OCI-LY7 (cell line): ENCODE measurements around the gene NDUFB10.

Experiments used
- EZH2phosphoT487 ChIP-seq: fragments of 200-600 bp; sonication (generic); IDR thresholded peaks from 2 replicates; pipeline ENCODE4 v1.6.1; 2018; ENCODE audit warnings: low read depth, borderline replicate concordance, mild to moderate bottlenecking, mixed run types, antibody characterized with exemption, low read length, moderate library complexity, mixed read lengths
- TF ChIP-seq, protein P1 (sequence below): fragments of 200-600 bp; sonication (generic); conservative IDR thresholded peaks from 2 replicates; pipeline ENCODE4 v1.5.1; 2014; ENCODE audit warnings: mild to moderate bottlenecking, antibody characterized with exemption, low read length, moderate library complexity, mixed read lengths

- TF ChIP-seq, protein P1, sequence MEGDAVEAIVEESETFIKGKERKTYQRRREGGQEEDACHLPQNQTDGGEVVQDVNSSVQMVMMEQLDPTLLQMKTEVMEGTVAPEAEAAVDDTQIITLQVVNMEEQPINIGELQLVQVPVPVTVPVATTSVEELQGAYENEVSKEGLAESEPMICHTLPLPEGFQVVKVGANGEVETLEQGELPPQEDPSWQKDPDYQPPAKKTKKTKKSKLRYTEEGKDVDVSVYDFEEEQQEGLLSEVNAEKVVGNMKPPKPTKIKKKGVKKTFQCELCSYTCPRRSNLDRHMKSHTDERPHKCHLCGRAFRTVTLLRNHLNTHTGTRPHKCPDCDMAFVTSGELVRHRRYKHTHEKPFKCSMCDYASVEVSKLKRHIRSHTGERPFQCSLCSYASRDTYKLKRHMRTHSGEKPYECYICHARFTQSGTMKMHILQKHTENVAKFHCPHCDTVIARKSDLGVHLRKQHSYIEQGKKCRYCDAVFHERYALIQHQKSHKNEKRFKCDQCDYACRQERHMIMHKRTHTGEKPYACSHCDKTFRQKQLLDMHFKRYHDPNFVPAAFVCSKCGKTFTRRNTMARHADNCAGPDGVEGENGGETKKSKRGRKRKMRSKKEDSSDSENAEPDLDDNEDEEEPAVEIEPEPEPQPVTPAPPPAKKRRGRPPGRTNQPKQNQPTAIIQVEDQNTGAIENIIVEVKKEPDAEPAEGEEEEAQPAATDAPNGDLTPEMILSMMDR = no peak
- TF ChIP-seq EZH2phosphoT487 = no peak
These were observed 26.2 kb upstream of the NDUFB10 start for GRCh38 chr16:1933097-1933661.
